HG03469 (cell line): ENCODE results near the gene WDR54.
"Not testable (repeated sequence)": the region's sequence is repeated elsewhere in the genome, so short reads cannot be mapped to it uniquely, and the experiment has no call there.

Experiments
- ATAC-seq: cut with Tn5 transposase; IDR thresholded peaks from one replicate; pipeline ENCODE4 v1.9.1; 2021; ENCODE audit warnings: mild to moderate bottlenecking, moderate library complexity, moderate number of reproducible peaks; ENCODE audit not compliant: unreplicated experiment

Gene WDR54

DNA sequence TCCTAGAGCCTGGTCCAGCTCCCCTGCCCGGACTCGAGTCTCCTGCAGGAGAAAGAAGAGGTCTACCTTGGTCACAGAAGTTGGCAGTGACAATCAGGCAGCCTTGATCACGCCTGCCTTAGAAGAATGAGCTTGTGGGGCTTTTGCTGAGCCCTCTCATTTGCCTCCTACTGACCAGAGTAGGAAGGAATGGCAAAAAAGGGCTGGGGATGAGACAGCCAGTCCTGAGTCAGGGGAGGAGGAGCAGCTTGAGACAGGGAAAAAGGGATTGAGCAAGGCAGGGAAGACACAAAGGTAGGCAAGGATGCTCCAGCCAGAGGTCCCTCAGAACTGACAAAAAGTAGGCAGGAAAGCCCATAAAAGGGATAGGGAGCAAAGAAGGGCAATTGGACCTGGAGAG, 6.0 kb downstream of the WDR54 start:
- ATAC-seq = no peak

DNA sequence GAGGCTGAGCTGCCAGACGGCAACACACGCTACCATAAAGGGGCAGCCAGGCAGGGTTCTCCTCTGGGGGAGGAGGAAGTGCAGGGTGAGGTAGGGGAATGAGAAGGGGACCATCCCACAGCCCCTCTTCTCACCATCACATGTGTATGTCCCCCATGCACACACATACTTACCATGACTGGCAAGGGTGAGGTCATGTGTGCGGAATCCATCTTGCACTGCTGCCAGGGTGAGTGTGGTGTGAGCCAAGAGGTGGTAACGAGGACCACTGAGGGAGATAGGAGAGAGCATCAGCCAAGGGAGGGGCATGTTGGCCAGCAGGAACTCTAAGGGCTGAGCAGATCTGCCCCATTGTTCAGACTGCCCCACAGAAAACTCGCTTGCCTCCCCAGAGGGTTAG, 7.1 kb downstream of the WDR54 start:
- no peak for ATAC-seq

DNA sequence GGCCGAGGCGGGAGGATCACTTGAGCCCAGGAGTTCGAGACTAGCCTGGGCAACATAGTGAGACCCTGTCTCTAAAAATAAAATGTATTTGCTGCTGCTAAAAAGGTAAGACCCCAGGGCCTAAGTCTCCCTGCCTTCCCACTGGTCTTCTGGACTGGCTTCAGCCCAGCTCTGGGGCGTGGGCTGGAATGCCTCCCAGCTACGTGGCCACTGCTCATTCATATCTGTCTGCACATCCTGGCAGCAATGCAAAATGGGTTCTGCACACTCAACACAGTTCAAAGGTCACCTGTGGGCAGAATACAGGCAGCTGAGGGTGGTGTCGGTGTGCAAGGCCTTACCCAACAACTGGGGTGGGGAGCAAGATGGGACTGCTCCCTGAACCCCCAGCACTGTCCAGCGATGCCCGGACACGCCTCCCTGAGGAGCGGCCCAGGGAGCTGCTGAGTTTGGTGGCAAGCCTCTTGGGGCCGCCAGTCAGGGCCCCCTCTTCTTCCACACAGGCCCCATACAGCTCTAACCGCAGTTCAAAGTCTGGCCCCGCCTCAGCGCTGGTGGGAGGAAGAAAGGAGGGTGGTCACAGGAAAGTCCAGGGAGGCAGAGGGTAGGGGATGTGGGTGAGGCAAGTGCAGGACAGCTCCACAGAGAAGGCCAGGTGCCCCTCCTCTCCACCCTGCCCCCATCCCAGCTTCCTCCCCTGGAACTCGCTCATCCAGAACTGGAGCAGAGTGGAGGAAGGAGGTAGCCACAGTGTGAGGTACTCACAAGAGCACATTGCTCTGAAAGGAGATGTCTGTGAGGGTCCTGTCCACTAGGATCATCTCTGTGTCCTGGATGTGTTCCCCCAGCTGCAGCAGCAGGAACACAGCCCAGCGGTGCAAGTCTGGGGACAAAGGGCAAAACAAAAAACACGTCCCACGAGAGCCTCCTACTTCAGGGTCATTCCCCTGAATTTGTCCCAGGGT, 8.2 kb downstream of the WDR54 start:
- ATAC-seq = no peak

DNA sequence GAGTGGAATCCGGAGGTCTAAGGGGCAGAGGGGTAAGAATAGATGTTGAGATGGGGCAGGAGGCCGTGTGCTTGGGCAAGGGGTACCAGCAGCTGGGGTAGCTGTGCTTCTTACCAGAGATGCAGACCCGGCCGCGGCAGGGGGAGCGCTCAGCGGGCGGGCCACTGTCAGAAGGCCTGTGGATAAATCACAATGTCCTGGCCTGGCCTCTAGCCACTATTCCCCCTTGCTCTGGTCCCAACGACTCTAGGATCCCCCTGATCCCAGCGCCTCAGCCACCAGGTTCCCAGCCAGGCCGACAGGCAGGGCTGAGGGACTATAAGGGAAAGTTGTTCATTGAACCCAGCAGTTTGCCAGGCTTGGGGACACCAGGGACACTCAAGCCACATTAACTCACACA, 9.0 kb downstream of the WDR54 start:
- no peak for ATAC-seq

DNA sequence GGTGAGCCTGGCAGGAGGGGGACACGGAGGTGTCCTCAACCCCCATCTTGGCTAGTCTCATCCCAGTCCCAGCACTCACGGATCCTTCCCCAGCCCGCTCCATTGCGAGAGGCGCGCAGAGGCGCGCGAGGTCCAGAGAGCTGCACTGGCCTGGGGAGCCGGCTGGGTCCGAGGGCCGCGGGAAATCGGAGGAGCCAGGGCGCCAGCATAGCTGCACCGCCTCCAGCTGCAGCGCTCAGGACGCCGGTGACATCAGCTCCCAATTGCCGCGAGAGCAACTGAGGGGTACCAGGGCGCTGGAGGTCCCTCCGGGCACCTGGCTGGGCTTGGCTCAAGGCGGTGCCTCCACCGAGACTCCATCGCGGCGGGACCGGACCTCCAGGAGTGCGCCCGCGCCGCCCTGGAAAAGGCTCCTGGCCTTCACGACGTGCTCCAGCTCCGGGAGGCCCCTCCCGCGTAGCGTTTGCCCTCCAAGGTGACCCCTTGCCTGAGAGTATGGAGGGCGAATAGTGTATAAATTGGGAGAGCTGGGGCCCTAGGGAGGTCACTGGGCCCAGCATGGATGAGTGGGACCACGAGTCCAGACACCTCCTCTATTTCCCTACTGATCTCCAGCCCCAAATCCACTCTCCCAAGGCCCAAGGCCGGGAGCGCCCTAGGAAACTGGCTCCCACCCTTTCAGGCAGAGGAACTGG, 14.7 kb downstream of the WDR54 start:
- no peak for ATAC-seq

DNA sequence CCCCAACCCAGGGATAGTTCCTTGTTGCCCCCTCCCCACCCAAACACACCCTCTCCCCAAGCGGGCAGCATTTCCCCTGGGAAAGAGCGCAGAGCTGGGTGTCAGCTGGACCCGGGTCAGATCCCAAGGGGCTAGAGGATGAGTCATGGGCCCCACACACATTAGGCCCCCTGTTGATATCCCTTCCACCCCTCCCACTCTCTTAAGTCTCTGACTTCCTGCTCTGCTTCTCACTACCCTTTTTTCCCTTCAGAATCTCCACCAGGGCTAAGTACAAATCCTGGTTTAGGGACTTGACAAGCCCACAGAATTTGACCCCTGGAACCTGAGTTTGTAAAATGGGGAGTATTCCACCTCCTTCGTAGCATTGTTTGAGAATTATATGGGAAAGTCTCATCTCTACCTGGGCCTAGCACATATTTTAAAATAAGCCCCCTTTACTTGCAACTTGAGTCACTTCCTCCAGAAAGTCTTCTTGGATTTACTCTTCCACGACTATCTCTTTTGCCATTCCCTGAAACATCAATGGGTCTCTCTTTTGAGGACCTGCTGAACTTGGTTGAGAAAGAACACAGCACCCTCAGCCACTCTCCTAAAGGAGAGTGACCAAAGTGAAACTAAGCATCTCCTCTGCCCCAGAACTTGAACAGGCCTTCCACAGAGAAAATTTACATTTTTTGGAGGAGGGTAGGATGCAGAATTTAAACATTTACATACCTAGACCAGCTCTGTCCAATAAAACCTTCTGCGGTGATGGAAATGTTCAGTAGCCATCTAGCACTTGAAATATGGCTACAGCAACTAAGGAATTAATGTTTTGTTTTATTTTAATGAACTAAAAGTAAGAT, 15.5 kb downstream of the WDR54 start:
- no peak for ATAC-seq

DNA sequence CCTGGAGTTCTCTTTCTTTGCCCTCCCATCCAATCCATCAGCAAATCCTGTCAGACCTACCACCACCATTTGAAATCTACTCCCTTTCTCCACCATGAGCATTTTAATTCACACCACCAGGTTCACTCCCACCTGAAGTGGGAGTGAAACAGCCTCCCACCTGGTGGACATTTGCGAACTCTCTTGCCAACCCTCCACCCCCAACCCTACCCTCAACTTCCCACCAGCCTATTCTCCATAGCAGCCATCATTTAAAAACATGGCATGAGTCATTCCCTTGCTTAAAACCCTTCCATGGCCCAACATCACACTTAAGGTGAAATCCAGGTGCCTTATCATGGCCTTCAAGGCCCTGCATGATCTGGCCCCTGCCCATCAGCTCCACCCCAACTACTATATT, 16.7 kb downstream of the WDR54 start:
- no peak for ATAC-seq

DNA sequence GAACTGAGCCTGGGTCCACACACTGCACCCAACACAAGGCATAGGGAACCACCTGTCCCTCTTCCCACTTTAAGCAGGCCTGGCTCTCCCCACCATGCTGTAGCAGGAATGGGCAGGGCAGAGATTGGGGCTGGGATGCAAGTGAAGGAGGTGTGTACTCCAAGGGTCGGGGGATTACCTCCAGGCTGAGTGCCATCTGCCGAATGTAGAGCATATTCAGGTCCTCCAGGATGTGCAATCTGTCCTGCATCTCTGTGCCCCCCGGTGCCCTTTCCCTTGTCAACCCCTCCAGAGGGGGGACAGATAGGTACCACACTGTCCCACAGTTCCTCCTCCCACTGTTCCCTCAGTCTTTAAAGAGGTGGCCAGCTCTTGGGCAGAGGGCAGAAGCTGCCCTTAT, 17.8 kb downstream of the WDR54 start:
- no peak for ATAC-seq

DNA sequence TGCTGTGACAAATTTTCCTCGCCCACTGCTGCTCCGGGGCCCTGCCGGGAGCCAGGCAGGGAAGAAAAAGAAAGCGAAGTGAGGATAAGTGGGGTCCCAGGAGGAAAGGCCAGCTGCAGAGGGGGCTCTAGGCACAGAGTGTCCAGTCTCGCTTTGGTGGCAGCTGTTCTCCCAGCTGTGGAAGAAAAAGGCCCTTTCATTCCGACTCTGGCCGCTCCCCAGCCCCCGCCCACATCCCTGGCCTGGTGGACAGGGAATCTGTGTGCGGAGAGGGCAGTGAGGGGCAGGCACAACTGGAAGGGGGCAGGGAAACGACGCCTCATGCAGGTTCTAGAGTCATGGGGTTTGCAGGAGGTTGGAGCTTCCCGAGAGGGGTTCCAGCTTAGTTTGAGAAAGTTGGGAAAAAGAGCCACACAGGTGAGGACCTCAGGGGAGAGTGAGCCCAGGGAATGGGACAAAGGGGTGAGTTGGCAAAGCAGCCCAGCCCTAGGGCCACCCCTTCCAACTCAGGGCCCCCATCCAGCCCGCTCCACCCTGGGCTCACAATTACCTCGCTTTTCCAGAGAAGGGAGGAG, 18.4 kb downstream of the WDR54 start:
- no peak for ATAC-seq

DNA sequence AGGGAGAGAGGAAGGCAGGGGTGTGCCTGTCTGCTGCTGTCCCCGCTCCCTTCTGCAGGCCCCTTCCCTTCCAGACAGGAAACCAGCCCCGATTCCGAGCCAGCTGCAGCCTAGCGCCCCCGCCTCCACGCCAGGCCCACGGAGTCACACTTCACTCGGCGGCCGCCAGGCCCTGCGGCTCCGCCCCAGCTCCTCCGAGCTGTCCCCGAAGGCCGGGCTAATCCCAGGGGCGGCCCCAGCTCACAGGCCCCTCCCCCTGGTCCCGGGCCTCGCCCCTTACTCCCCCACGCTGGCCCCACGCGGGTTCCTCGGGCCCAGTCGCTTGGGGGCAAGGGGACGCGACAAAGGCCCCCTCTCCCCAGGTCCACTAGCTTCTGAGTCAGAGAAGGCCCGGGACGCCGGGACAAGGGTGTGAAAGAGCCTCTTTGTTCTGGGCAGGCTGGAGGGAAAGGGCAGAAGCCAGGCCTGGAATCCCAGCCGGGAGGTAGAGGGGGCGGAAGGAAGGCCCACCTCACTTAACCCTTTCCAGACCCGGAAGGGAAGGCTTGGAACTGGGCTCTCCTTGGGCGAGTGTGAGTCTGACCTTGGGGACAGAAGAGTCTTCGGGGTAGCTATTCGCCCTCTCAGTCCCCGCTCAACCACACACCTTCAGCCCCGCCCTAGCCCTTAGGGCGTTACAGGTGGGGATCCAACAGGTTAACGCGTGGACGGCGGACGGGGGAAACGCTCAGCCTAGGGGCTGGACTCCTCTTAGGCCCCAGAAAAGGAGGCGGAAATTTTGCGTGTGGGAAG, 19.0 kb downstream of the WDR54 start:
- ATAC-seq = peak; percentile 69

DNA sequence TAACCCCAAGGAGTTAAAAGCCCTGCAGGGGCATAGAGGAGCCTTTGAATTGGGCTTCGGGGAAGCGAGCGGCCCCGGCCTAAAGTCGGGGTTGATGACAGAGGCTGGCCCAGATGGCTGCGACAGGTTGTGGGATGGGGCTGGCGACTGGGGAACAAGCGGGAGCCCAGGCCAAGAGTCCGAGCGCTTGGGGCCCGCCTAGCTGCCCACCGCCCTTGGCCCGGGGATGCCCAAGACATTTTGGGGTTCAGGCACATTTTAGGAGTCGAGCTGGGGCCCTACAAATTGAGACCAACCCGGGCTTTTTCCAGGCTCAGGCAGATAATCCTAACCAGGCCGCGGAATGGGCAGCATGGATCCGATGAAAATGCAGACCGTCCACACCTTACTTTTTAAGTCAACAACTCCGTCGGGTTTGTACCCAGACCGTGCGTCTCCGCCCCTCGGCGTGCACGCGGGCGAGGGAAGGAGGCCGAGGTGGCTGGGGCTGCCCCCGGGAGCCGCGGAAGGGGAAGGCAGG, 19.7 kb downstream of the WDR54 start:
- ATAC-seq = no peak

DNA sequence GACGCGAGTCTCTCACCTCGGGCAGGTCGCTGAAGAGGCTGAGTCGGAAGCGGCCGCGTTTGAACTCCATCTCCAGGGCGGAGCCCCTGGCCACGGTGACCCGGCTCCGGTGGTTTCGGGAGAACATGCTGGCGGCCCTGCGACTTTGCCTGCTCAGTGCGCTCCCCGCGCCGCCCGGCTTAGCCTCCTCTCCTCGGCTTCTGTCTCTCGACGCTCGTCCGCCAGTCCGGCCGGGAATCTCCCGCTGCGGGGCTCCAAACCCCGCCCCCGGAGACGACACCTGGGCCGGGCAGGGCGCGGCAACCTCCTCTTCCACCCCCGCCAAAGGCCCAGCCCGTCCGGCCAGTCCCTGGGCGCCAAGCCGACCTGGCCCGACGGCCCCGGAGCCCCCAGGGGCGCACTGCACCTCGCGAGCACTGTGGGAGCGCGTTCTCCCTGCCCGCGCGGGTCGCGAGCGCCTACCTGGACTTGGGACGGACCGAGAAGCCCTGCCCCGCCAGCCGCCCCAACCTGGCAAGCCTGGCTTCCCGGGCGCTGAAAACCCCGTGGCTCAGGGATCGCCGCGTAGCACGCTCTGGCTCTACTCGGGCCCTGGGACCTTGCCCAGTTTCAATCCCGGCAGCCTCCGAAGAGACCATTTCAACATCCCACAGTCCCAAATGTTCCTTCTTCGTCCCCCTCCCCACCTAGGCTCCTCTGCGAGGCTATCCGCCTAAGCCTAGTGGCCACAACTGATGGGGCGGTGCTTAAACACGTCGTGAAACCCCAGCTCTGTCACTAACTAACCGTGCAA, 20.4 kb downstream of the WDR54 start, which contains the start of gene RTKN:
Gene RTKN, minus strand, starts transcription at position 248 of the 793 bp plus-strand sequence. Its CDS starts 121 bp downstream, at position 127.
- no peak for ATAC-seq

DNA sequence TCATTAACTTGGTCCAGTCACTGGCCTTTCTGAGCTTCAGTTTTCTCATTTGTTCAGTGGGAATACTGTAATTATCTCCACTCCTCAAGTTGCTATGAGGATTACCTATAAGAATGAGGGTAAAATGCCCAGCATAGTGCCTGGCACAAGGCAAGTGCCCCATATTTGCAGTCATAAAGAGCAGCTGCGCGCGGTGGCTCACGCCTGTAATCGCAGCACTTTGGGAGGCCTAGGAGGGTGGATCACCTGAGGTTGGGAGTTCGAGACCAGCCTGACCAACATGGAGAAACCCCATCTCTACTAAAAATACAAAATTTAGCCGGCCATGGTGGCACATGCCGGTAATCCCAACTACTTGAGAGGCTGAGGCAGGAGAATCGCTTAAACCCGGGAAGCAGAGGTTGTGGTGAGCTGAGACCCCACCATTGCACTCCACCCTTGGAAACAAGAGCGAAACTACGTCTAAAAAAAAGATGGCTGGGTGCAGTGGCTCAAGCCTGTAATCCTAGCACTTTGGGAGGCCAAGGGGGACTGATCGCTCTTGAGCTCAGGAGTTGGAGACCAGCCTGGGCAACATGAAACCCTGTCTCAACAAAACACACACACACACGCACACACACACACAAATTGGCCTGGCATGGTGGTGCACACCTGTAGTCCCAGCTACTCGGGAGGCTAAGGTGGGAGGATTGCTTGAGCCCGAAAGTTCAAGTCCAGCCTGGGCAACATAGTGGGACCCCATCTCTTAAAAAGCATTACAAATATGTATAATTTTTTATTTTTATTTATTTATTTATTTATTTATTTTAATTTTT, 21.2 kb downstream of the WDR54 start:
- ATAC-seq = not testable (repeated sequence)

DNA sequence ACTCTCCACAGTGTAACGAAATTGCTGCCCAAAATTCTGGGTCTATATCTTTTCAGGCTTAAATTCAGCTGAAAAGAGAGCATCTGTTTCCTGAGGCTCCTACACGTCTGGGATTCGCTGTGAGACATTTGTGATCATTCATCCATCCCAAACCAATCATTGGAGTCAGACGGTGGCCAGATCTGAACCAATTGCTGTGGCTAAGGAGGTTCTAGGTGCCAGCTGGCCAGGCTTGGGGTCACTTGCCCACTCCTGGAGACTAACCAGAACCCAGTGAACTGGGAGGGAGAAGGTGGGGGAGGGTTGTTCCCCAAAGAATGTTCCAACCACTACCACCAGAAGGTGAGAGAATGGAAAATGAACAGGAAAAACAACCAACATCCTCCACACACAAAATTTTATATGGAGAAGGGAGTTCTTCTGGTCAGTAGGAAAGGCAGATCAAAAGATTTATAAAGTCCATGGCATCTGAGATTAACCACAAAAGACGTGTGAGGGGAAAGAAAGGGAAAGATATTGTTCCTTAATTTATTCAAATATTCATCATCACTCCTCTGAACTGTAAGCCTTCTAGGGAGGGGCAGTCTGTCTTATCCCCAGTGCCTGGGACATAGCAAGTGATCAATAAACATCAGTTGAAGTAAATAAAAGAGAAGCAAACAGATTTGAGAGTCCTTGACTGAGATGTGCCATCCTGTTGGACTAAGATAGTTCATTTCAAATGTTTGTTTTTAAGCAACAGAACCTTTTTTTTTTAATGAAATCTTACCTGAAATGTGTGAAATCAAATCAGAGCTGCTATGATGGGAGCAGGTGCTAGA, 23.2 kb downstream of the WDR54 start:
- ATAC-seq = no peak

DNA sequence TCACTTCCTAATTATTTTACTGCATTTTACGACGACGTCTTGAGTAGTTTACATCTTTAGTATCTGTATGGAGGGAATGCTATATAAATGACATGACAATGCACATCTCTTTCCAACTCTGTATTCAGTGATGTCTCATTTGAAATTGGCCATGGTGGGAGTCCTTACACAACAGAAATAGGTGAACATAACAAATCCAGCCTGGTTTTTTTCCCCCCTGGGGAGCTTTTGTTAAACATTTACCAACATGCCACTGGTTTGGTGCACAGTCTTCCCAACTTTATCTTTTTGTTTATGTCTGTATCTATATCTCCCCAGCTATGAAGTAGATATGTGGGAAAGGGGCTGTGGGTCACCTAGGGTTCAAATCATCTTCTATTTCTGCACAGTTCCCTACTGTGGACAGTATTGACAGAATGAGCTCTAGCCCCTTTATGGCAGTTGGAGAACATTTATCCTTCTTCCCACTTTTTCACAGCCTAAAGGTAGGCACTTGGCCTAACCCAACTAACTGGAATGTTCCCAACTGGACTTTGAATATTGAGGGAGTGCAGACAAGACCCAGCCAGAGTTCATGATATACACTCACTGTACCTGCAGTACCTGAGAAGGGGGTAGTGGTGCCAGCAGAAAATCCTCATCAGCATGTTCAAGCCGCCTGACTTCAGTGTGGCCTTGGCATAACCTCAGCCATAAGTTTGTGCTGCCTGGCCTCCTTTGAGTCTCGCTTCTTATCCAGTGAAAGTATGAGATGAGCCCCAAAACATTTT, 25.9 kb downstream of the WDR54 start:
- no peak for ATAC-seq

DNA sequence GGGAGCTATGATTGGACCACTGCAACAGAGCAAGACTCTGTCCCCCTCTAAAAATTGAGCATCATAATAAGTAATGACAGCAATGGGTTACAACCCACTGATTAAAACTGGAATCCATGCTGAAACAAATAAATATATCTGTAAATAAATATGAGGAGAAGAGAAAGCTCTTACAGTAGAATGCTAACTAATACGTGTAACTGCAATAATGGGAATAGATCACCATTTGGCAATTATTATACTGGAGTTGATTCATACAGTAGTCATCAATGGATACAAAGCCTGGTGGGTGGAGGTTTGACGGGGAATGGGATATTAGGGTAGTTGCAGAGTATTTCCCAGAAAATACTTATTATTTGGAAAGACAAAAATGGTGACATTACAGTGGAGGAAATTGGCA, 27.2 kb downstream of the WDR54 start:
- ATAC-seq = no peak
